K562 (cell line): ENCODE results near the gene ROM1. TPM values are rescaled to one million over a fixed set of nuclear protein-coding genes. Genes with fewer than 3 reads are reported as not detected.

Experiments used
- ATAC-seq: fragments of 200-7000 bp; cut with Tn5 transposase; 3 replicates; pipeline ENCODE4 v1.9.1; 2020; ENCODE audit warnings: moderate library complexity
- BruUV-seq: library from RNA; stranded (reverse); fragments of 400-500 nt; replicated peaks from 2 replicates; lab custom pipeline; 2021; lab: Mats Ljungman, UMichigan
- CTCF ChIA-PET: fragments of 300-600 bp; formaldehyde crosslinking; extraction: SDS; loops from one replicate; lab custom pipeline; 2021; ENCODE audit warnings: low intra/inter-chr PET ratio; lab: Yijun Ruan, JAX
- POLR2A ChIA-PET: fragments of 300-600, 350-650 bp; sonication (Branson Sonifier 250); formaldehyde crosslinking; extraction: SDS; loops from one replicate; lab custom pipeline; 2021; ENCODE audit warnings: antibody characterized with exemption, inconsistent platforms; lab: Yijun Ruan, JAX
- DNase-seq, 4 experiments: peaks; one replicate each; pipeline versions ENCODE4 v3.0.0 to v3.0.0-alpha.2; 2011 to 2018; ENCODE audit warnings: low spot score in 3 of 4, mixed read lengths in 3 of 4; ENCODE audit errors: extremely low read depth in 1 of 4
- FAIRE-seq: peaks from 2 replicates; lab custom pipeline; 2011; peaks lifted over from hg19 to GRCh38; lab: Jason Lieb, UNC
- H2AFZ ChIP-seq: 2 replicates; pipeline ENCODE4 v1.6.0; 2011; ENCODE audit warnings: low read depth, low read length, control low read depth, inconsistent platforms
- H3K27ac ChIP-seq: fragments of 200-600 bp; 3 replicates; pipeline ENCODE4 v1.8.0; 2011; ENCODE audit warnings: low read depth, mild to moderate bottlenecking, control low read depth, inconsistent platforms, low read length, moderate library complexity, mixed read lengths; ENCODE audit errors: extremely low read depth
- H3K27me3 ChIP-seq, 2 experiments: fragments of 300-600 bp in 1 of 2; 2 replicates in 1 of 2; 3 replicates in 1 of 2; pipeline versions ENCODE4 v1.6.0 to v1.8.0; 2011; ENCODE audit warnings: inconsistent platforms in 2 of 2, low read length in 2 of 2, mild to moderate bottlenecking in 1 of 2, mixed read lengths in 1 of 2, moderate library complexity in 1 of 2; ENCODE audit not compliant: control insufficient read depth in 2 of 2, insufficient read depth in 2 of 2
- H3K36me3 ChIP-seq: fragments of 300-600 bp; 3 replicates; pipeline ENCODE4 v1.8.0; 2011; ENCODE audit warnings: mild to moderate bottlenecking, low read length, inconsistent platforms; ENCODE audit not compliant: control insufficient read depth, insufficient read depth
- H3K4me1 ChIP-seq, 2 experiments: fragments of 200-600 bp in 1 of 2; replicated peaks in 1 of 2; 2 replicates in 1 of 2; 3 replicates in 1 of 2; pipeline versions ENCODE4 v1.5.1 to v1.8.0; 2011; ENCODE audit warnings: inconsistent platforms in 2 of 2, low read length in 2 of 2, mild to moderate bottlenecking in 1 of 2, mixed read lengths in 1 of 2, moderate library complexity in 1 of 2; ENCODE audit not compliant: control insufficient read depth in 2 of 2, insufficient read depth in 2 of 2
- H3K4me2 ChIP-seq: 2 replicates; pipeline ENCODE4 v1.6.1; 2011; ENCODE audit warnings: low read length, control low read depth, inconsistent platforms, mixed read lengths; ENCODE audit not compliant: insufficient read depth
- H3K4me3 ChIP-seq: fragments of 200-600 bp; sonication (generic), shearing (Covaris generic); 2 replicates; pipeline ENCODE4 v1.5.1; 2016; ENCODE audit warnings: control low read depth, inconsistent platforms
- H3K79me2 ChIP-seq: fragments of 200-600 bp; 3 replicates; pipeline ENCODE4 v1.8.0; 2011; ENCODE audit warnings: low read length, inconsistent platforms; ENCODE audit not compliant: control insufficient read depth, insufficient read depth
- H3K9ac ChIP-seq, 2 experiments: 2 replicates each; pipeline versions ENCODE4 v1.6.0 to v1.6.1; 2011; ENCODE audit warnings: low read depth in 2 of 2, low read length in 2 of 2, control low read depth in 1 of 2, inconsistent platforms in 1 of 2, mild to moderate bottlenecking in 1 of 2, mixed read lengths in 1 of 2; ENCODE audit not compliant: insufficient read depth in 1 of 2
- H3K9me1 ChIP-seq: one replicate; pipeline ENCODE4 v1.6.0; 2011; ENCODE audit warnings: inconsistent platforms, mild to moderate bottlenecking, low read length, moderate library complexity; ENCODE audit not compliant: control insufficient read depth, insufficient read depth
- H3K9me3 ChIP-seq: replicated peaks from 2 replicates; pipeline ENCODE4 v1.5.1; 2011; ENCODE audit warnings: low read depth, low read length, inconsistent platforms; ENCODE audit not compliant: control insufficient read depth, insufficient read depth
- H4K20me1 ChIP-seq: replicated peaks from 2 replicates; pipeline ENCODE4 v1.6.1; 2011; ENCODE audit warnings: low read length, inconsistent platforms, mixed read lengths; ENCODE audit not compliant: control insufficient read depth, insufficient read depth
- ATF2 ChIP-seq: sonication (generic); formaldehyde crosslinking; IDR thresholded peaks from 2 replicates; pipeline ENCODE4 v1.8.1; 2022; ENCODE audit warnings: missing genetic modification reagents
- GTF2F1 ChIP-seq: IDR thresholded peaks from 2 replicates; pipeline ENCODE4 v1.6.1; 2011; ENCODE audit warnings: low read depth, low read length, improper control_type of control experiment
- MCM5 ChIP-seq: fragments of 450-650 bp; IDR thresholded peaks from 2 replicates; pipeline ENCODE4 v1.6.1; 2016; ENCODE audit warnings: low read depth
- MED1 ChIP-seq: sonication (generic); formaldehyde crosslinking; IDR thresholded peaks from 2 replicates; pipeline ENCODE4 v1.8.1; 2023; ENCODE audit warnings: missing genetic modification reagents, borderline replicate concordance
- POLR2AphosphoS5 ChIP-seq: IDR thresholded peaks from 2 replicates; pipeline ENCODE4 v1.6.1; 2011; ENCODE audit warnings: mild to moderate bottlenecking, low read depth, low read length, moderate library complexity; ENCODE audit not compliant: control insufficient read depth, insufficient read depth
- POU5F1 ChIP-seq: fragments of 150-350 bp; IDR thresholded peaks from 2 replicates; pipeline ENCODE4 v1.6.1; 2014; ENCODE audit warnings: borderline replicate concordance, low read length, low read depth, mild to moderate bottlenecking; ENCODE audit not compliant: partially characterized antibody
- PYGO2 ChIP-seq: fragments of 450-650 bp; IDR thresholded peaks from 2 replicates; pipeline ENCODE4 v1.6.1; 2016; ENCODE audit warnings: mild to moderate bottlenecking, missing genetic modification characterization, moderate library complexity, missing compliant biosample characterization
- RCOR1 ChIP-seq, 2 experiments: IDR thresholded peaks; 2 replicates each; pipeline ENCODE4 v1.6.1; 2012; ENCODE audit warnings: low read depth in 2 of 2, low read length in 2 of 2, borderline replicate concordance in 1 of 2, improper control_type of control experiment in 1 of 2
- SRSF7 ChIP-seq: fragments of 200-400 bp; formaldehyde crosslinking; optimal IDR thresholded peaks from 2 replicates; pipeline ENCODE3; 2017; ENCODE audit warnings: mild to moderate bottlenecking, low read depth, low read length
- TEAD4 ChIP-seq, 2 experiments: sonication (generic) in 1 of 2; formaldehyde crosslinking in 1 of 2; IDR thresholded peaks; 2 replicates each; pipeline versions ENCODE4 v1.6.1 to v1.8.0; 2012 to 2022; ENCODE audit warnings: borderline replicate concordance in 1 of 2, inconsistent platforms in 1 of 2, low read length in 1 of 2, mild to moderate bottlenecking in 1 of 2, missing genetic modification reagents in 1 of 2
- TRIM28 ChIP-seq: fragments of 450-650 bp; IDR thresholded peaks from 2 replicates; pipeline ENCODE4 v1.6.1; 2017
- USF2 ChIP-seq: sonication (generic); formaldehyde crosslinking; IDR thresholded peaks from 2 replicates; pipeline ENCODE4 v1.5.0; 2020; ENCODE audit warnings: missing genetic modification reagents
- ZNF165 ChIP-seq: fragments of 250-450 bp; sonication (Bioruptor Pico); IDR thresholded peaks from 2 replicates; pipeline ENCODE4 v1.4.0; 2020; ENCODE audit warnings: borderline replicate concordance
- ZSCAN29 ChIP-seq: fragments of 450-650 bp; IDR thresholded peaks from 2 replicates; pipeline ENCODE4 v1.6.1; 2017
- WGBS: fragments of 100-300 bp; shearing (Covaris generic); methylation state at CpG from one replicate; pipeline ENCODE4 v1.1.6; 2016; ENCODE audit warnings: low coverage, mixed read lengths; ENCODE audit not compliant: insufficient coverage; ENCODE audit errors: missing lambda C conversion rate; 5-methylcytosine and 5-hydroxymethylcytosine counted together
- in situ Hi-C: fragments of 300-500 bp; cut with MboI; formaldehyde crosslinking; loops from 4 replicates; pipeline ENCODE4 v1.15.0; 2018; ENCODE audit warnings: inconsistent platforms, mixed read lengths
- intact Hi-C: fragments of 100-400 bp; cut with micrococcal nuclease; formaldehyde crosslinking; loops from 2 replicates; pipeline ENCODE4 v1.14.2; 2022
- polyA plus RNA-seq, 8 experiments: library from polyadenylated mRNA; depleted of rRNA in 4 of 8; stranded (reverse) in 5 of 8; unstranded in 3 of 8; fragments of >200 nt; fragmentation: Nextera tagmentation in 2 of 8; fragmentation: Illumina TruSeq in 1 of 8; extraction: Ambion mirVana in 2 of 8; extraction: Trizol in 1 of 8; gene quantifications; 2 replicates each; pipeline versions ENCODE4 v1.2.1 to v1.2.3, GENCODE V29; 2011 to 2014; ENCODE audit warnings: inconsistent platforms in 1 of 8, missing spikeins in 1 of 8
- total RNA-seq, 7 experiments: library from RNA; depleted of rRNA in 6 of 7; stranded (reverse); fragments of >200 nt in 6 of 7; fragmentation: Illumina TruSeq in 2 of 7; extraction: Trizol in 2 of 7; gene quantifications; 2 replicates each; pipeline versions ENCODE4 v1.2.1 to v1.2.3, GENCODE V29; 2011 to 2021; ENCODE audit warnings: low replicate concordance in 1 of 7

The ROM1 gene
- total and polyA plus RNA-seq, 9 of the 15 experiments (the other 6 are each of a cell fraction or from before 2014, with no cell fraction given), result 0.75 to 4.0 (median 2.6) TPM

- DNase-seq (no peak), ATAC-seq (no peak), FAIRE-seq (no peak)
- Histone ChIP-seq H3K9me3 (no peaks in the 10 kb centered on the region), H3K4me2 (no peak overlapping the region), H2AFZ (no peak overlapping the region), H3K27ac (no peak overlapping the region), H3K36me3 (peaks cover 70% of the 10 kb centered on the region), H4K20me1 (no peaks in the 10 kb centered on the region), H3K4me3 (no peak overlapping the region), H3K79me2 (peaks cover 40% of the 10 kb centered on the region), H3K4me1 (peaks cover 14 to 43% of the 10 kb centered on the region in 2 experiments; a peak in 4 of 5 replicates), H3K27me3 (no peaks in the 10 kb centered on the region), H3K9ac (peak overlapping the region in 1 of 2 experiments; percentile 97; a peak in 2 of 4 replicates), H3K9me1 (no peaks in the 10 kb centered on the region)
- intact Hi-C loops (loop anchor here (5.0 kb wide), 1 partner anchor 69 kb away; the partner anchor contains the start of genes LBHD1 and UQCC3), in situ Hi-C loops (no loop called here)
- BruUV-seq, result no TSS peak
- TF ChIP-seq MCM5, result no peak
- no peak for TF ChIP-seq ATF2
- TF ChIP-seq TRIM28, result no peak
- no peak for TF ChIP-seq USF2 (CRISPR knock-in tag)
- no peak for TF ChIP-seq POLR2AphosphoS5
- TF ChIP-seq MED1, result no peak
- no peak for TF ChIP-seq SRSF7
- TF ChIP-seq TEAD4 (IDR thresholded peaks at IDR 0.05; ENCODE audit: low read length), result no peak
- TF ChIP-seq TEAD4 (CRISPR knock-in tag; IDR thresholded peaks at IDR 0.05; ENCODE audit: borderline replicate concordance), result no peak
- TF ChIP-seq POU5F1, result no peak
- no peak for TF ChIP-seq PYGO2 (tag)
- no peak for TF ChIP-seq ZNF165 (CRISPR knock-in tag)
- TF ChIP-seq ZSCAN29, result no peak
- no peak for TF ChIP-seq GTF2F1
- TF ChIP-seq RCOR1 (IDR thresholded peaks at IDR 0.05; ENCODE audit: borderline replicate concordance in 1 of 2, low read depth in 2 of 2, low read length in 2 of 2), result no peak
- 90% methylated on average over 8 of the region's 13 CpGs for WGBS
- POLR2A ChIA-PET, result interaction anchor here (1.0 to 2.4 kb wide), 3 partner anchors 9 to 62 kb away, joined by 3 to 10 read pairs (median 5); partner anchors contain the start of genes C11orf98, CSKMT and TUT1
- CTCF ChIA-PET, result no interaction called here
These were observed 10.0 kb upstream of the ROM1 start for GRCh38 chr11:62603072-62603408.
